Fibroblast of upper back skin (primary cell): ENCODE measurements around the gene ANKS4B.
"Not testable (repeated sequence)": the region's sequence is repeated elsewhere in the genome, so short reads cannot be mapped to it uniquely, and the experiment has no call there.

Source experiments
- DNase-seq: peaks from one replicate; pipeline ENCODE4 v3.0.0-alpha.2; 2013

The ANKS4B gene

DNA sequence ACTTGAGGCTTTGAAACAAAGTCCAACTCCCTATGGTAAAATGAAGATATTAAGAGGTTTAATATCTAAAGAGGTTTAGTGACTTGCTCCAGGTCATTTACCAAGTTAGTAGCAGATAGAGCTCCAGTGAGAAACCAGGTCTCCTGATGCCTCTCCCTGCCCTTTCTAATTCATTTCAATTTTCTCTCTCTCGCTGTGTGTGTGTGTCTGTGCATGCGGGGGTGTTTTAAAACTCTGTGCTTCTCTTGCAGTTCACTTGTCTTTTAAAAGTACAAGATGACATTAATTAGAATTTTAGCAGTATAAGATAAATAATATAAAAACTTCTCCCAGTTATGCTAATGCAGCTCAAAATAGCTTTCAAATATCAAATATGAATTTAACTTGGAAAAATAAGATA is 13.9 kb upstream of the ANKS4B start:
- no peak for DNase-seq

DNA sequence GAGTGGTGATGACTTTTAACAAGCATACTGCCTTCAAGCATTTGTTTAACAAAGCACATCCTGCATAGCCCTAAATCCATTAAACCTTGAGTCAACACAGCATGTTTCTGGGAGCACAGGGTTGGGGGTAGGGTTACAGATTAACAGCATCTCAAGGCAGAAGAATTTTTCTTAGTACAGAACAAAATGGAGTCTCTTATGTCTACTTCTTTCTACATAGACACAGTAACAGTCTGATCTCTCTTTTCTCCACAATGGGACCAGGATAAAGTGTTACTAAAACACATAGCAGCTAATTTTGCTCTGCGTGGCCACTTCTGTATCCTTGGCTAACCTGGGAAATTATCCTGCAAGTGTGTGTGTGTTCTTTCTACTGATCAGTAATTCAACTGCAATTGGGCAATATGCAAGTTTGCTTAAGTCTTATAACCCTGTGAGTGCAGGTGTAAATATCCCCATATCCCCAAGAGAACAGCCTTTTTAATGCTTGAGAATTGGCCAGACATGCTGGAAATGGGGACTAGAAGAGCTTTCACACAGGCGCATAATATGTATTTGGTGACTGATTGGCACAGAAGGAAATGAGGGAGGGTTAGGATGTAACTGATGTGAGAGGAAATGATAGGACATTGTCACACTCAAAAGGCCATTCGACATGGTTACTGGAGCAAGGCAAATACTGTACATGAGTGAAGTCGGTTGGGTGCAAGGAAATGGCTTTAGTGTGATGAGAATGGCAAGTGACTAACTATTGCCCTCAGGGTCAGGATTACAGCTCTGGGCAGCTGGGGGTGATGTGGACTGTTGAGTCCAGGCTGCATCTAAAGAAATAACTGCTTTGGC is 10.8 kb upstream of the ANKS4B start:
- DNase-seq = no peak

DNA sequence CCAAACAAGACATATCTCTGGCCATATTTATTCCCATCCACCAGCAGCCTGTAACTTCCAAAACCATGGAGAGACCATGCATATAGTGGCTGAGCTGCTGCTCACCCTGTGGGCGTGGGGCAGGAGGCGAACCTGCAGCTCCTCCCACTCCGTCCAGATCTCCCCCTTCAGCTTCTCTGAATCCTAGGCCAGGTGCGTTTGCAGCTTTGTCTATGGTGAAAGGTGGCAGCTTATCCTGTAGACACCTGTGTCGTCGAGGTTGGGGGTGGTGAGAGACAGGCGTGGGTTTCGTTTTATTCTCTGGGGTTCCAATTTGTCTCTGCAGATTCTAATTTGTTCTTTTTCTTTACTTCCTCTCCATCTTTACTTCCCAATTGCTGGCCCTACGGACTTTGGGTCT is 9.7 kb upstream of the ANKS4B start:
- DNase-seq = no peak

DNA sequence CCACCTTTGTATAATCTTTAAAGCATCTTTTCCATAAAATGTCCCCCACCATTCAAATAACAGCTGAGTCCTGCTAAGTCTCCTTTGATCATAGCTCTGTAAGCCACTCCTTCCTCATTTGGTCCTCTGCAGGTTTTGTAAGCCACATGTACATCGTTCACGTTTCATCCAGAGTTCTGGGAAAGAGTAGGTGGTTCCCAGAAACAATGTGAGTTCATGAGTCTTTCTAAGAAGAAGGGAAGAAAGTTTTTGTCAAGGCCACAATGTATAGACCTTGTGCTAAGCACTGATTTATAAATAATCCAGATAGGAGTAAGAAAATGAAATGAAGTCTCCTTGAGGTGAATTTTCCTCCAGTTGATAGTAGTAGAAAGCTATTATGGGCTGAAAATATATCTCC is 8.7 kb upstream of the ANKS4B start:
- DNase-seq = no peak

DNA sequence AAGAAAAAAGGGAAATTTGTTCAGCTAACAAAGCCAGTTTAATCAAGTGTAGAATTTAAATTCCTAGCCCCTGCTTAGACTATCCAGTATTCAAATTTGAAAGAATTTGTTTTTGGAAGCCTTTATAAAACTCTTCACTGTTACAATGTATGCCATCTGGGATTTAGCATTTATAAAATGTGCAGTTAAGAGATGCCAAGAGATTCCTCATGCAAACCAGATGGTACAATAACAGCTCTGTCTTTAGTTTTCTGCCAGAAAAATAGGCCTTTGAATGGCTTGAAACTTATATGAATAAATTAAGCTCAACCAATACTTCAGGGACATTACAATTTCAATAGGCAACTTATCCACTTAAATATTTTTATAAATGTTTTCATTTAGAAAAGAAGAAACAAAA is 6.8 kb upstream of the ANKS4B start:
- no peak for DNase-seq

DNA sequence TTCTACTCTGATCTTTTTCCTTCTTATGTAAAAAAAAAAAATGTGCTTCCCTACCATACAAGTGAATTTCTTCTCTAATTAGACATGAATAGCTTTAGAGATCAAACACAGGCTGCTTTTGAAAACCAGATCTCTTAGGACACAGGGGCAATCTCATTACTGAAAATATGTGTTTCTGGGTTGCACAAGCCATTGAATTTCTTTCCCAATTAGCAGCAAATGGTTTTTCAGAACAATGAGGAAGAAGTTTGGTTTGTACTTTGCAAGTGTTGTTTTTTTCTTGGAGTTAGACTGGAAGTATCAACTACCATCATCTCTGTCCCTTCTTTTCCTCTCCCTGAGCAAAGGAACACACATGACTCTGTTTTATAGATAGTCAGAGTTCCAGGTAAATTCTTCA is 5.6 kb upstream of the ANKS4B start:
- no peak for DNase-seq

DNA sequence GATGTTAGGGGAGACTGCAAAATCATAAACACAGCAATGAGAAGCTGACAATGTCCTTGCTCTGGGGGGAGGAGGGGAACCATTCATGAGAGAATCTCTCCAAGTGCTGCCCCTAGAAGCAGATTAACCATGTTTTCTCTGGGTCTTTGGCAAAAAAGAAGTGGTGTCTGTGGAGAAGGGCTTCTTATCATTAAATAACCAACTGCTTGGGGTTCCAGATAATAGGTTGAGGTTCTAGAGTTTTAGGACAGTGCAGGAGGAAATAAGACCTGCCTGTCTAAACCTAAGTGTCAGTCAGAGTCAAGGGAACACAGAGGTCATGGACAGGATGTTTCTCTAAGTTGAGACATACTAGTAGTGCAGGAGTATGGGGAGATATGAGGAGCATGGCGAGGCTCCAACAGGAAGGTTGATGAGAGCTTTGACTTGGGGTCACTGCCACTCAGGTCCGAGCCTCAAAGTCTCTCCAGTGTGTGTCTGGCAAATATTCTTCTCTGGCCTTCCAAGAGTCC is 5.1 kb upstream of the ANKS4B start:
- no peak for DNase-seq

DNA sequence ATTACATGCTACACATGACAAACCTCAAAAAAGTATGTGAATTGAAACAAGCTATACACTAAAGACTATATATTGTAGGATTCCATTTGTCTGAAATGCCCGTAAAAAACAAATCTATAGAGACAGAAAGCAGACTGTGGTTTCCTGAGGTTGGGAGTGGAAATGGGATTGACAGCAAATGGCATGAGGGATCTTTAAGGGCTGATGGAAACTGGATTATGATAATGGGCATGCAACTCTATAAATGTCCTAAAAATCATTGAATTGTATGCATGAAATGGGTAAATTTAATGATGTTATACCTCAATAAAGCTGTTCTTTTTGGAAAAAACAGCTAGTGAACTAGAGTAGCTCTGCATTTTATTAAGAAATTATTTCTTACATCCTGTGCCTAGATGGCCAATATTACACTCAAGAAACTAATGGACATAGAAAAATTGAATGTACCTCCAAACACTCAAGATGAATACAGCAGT is 416 bp upstream of the ANKS4B start:
- DNase-seq = no peak

DNA sequence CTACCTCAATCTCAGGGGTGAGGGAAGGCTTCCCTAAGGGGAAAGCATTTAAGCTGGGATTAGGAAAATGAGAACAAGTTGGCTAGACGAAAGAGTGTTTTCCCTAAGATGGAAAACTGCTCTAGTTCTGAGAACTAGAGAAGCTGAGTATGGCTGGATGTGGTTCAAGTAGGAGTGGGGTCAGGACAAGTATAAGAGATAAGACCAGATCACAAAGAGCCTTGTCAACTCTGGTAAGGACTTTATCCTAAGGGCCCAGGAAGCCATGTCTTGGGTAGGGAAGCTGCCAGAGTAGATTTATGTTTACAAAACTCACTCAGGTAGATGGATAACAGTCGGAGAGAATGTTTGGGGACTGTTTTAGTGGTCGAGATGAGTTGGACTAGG is 1.7 kb downstream of the ANKS4B start:
- no peak for DNase-seq

DNA sequence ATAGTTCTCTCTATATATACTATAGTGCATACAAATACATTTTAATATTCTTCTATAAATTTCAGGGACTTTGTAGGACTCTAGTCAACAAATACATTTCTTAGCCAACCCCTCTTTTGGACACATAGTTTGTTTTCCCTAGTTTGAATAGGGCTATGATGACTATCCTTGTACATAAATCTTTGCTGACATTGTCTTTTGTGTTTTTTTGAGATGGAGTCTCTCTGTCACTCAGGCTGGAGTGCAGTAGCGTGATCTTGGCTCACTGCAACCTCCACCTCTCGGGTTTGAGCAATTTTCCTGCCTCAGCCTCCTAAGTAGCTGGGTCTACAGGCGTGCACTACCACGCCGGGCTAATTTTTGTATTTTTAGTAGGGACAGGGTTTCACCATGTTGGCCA is 3.3 kb downstream of the ANKS4B start:
- no peak for DNase-seq

DNA sequence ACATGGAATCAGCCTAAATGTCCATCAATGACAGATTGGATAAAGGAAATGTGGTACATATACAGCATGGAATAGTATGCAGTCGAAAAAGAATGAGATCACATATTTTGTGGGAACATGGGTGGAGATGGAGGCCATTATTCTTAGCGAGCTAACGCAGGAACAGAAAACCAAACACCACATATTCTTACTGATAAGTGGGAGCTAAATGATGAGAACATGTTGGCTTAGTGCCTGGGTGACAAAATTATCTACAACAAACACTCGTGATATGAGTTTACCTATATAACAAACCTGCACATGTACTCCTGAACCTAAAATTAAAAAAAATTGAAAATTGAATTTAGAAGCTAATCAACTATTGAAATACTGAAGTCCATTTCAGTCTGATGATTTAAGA is 6.1 kb downstream of the ANKS4B start:
- no peak for DNase-seq

DNA sequence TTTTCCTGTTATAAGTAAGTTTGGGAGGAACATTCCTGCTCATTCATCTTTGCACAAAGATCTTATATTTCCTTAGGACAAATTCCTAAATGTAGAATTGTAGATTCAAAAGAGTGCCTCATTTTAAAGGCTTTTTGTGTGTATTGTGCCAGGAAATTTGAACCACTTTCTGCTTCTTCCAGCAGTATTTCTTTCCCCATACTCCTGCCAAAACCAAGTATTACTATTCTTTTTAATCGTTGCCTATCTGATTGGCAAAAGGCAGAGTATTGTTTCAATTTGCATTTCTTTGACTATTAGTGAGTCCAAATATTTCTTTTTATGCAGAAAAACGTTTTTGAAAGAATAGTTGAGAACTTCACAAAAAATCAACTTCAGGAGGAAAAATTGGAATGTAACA is 9.3 kb downstream of the ANKS4B start:
- DNase-seq = no peak

DNA sequence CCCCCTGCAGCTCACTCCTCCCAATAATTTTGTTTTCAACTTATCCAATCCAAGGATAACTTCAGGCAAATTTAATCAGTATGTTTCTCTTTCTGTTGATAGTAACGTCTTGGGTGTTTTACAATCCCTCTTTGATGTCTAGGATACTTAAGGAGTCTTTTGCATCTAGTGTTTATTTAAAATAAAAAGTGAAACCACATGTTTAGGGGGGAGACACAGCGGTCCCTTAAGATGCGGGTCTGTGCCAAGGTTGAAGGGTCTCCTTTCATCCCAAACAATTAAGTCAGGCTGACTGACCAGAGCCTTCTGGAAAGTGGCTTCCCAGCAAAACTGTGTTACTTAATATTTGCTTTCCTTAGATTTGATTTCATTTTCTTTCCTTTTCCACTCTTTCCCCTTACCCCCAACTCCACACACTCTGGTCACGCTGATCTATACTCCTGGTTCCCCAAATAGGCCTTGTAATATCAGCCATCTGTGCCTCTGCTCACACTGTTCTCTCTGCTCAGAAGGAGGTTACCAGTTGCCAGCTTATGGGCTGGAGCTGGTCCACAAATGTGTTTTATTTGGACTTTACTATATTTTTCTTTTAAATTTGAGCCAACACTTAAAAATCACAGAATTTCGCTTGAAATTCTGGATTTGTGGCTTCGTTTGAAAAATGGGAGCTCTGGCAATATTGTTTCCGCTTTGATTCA is 11.2 kb downstream of the ANKS4B start:
- no peak for DNase-seq

DNA sequence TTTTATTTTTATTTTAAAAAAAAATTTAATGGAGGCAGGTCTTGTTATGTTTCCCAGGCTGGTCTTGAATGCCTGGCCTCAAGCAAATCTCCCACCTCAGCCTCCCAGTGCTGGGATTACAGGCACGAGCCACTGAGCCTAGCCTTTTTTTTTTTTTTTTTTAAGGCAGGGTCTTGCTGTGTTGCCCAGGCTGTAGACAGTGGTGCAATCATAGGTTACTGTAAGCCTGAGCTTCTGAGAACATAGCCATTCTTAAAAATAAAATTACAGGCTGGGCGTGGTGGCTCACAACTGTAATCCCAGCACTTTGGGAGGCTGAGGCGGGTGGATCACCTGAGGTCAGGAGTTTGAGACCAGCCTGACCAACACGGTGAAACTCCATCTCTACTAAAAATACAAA is 14.7 kb downstream of the ANKS4B start:
- not testable (repeated sequence) for DNase-seq

DNA sequence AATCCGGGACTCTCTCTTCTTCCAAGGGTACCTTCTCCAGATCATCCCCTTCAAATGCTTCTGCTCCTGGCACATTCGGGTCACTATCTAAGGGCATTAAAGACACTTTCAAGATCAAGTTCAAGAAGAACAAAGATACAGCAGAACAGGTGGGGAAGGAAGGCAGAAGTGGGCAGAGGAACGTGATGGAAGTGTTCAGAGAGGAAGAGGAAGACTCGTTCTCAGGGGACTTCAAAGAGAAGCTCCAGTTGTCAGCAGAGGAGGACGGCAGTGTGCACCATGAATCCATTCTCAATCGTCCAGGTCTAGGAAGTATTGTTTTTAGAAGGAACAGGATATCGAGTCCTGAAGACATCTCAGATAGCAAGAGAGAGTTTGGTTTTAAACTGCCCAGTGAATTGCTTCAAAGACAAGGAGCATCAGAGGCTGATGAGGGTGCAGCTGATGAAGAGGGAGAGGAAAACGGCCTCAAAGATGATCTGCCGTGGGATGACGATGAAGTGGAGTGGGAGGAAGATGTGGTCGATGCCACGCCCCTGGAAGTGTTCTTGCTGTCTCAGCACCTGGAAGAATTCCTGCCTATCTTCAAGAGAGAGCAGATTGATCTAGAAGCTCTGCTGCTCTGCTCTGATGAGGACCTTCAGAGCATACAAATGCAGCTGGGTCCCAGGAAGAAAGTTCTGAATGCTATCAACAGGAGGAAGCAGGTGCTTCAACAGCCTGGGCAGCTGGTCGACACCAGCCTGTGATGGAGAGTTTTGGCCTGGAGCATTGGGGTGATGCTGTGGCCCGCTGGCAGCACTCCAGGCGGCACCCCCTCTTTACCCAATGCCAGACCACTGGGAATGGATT is 16.8 kb downstream of the ANKS4B start:
- no peak for DNase-seq

DNA sequence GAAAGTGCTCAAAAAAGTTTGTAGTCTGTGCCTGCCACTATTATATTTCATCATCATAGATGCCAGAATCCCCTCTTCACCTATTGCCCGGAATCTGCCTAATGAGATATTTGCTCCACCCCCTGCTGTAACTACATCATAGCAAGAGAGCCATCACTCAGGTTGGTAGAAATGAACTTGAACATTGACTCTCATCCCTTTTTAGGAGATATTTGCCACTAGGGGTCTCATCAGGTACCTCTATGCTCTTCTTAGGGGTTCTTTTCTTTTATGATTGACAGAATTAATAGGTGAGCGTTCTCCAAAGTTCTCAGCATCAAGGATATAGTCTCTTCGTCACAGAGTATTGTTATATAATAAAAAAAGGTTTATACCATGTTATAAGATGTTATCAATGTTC is 20.0 kb downstream of the ANKS4B start:
- no peak for DNase-seq

DNA sequence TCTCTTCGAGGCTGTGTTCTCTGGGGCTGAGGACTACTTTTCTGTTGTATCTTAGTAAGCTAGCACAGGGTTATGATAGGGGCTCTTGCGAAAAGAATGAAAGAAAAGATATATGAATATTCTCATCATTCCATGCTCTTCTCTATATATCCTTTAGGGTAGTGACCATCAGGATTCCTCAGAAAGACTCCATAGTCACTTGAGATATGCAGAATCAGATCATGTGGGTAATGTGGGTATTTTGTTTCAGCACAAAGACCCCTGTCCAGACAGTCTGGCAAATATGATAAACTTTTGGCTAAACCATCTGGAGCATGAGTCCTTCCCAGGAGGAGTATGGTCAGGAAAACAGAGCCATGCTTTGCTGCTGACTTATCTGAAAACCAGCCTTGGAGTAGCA is 23.1 kb downstream of the ANKS4B start:
- no peak for DNase-seq

DNA sequence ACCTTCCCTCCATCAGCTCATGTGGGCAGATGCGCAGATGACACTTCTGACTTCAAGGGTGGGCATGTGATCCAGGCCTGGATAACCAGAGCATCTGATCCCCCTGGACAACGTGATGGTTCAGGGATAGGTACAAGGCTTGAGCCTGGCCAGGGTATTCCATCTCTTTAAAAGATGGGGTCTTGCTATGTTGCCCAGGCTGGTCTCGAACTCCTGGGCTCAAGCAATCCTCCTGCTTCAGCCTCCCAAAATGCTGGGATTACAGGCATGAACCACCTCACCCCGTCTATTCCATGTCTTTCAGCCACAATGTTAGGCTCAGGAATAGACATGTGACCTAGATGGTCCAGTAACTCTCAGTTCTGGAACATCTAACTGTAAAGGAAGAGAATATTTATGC is 23.8 kb downstream of the ANKS4B start:
- no peak for DNase-seq

DNA sequence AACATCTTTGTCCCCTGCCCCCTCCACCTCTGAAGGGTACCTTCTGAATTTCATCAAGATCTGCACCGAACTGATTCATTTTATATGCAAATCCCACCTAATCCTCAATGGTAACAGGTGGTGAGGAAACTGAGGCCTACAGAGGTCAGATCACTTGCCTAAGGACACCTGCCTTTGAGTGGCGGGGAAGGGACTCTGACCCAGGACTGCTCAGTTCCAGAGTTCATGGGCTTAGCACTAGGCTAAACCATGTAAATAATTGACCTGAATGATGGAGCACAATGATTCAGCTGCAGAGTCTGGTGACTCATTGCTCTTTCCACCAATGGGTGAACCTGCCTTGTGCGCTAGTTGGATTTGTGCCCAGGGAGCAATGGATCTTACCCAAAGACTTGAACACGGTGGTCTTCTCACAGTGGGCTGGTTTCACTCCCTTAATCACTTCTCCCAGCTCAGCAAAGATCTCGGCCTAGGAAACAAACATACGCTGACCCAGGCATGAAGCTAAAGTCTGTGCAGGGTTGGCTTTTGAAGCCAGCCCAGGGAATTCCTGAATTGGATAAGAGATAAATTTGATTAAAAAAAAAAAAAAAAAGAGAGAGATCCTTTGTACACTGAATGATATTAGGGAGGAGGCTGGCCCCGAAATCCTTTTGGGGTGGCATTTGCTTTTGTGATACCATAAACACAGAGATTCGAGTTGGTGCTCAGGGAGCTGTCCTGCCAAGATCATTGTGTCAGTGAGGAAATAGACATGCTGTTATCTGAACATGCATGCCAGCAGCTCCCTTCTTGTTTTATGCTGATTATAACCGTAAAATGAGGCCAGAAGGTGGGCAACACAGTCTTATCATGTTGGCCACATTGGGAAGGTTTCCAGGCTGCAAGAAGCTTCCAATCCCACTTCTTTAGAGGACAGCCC is 27.6 kb downstream of the ANKS4B start:
- peak; percentile 88 for DNase-seq

DNA sequence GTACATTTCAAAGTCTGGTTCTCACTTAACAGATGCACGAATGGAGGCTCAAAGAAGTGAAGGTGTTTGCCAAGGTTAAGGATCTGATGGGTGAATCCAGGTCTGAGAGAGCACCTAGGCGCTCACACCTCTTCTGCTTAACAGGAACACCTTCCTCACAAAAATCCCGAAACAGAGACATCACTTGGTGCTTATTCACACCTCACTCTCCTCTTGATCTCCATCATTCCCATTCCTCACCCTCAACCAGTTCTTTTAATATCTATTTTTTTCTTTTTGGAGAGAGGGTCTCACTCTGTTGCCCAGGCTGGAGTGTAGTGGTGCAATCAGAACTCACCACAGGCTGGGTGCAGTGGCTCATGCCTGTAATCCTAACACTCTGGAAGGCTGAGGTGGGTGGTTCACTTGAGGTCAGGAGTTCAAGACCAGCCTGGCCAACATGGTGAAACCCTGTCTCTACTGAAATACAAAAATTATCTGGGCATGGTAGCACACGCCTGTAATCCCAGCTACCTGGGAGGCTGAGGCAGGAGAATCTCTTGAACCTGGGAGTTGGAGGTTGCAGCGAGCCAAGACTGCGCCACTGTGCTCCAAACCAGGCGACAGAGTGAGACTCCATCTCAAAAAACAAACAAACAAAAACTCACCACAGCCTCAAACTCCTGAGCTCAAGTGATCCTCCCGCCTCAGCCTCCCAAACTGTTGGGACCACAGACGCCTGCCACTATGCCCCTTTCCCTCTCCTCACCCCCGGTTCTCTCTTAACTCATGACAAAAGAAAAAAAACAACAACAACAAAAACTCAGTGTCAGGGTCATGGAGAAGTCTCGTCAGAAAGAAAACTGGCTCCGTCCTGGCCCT is 29.5 kb downstream of the ANKS4B start:
- no peak for DNase-seq
